ENCODE results near the gene RNLS.

DNA sequence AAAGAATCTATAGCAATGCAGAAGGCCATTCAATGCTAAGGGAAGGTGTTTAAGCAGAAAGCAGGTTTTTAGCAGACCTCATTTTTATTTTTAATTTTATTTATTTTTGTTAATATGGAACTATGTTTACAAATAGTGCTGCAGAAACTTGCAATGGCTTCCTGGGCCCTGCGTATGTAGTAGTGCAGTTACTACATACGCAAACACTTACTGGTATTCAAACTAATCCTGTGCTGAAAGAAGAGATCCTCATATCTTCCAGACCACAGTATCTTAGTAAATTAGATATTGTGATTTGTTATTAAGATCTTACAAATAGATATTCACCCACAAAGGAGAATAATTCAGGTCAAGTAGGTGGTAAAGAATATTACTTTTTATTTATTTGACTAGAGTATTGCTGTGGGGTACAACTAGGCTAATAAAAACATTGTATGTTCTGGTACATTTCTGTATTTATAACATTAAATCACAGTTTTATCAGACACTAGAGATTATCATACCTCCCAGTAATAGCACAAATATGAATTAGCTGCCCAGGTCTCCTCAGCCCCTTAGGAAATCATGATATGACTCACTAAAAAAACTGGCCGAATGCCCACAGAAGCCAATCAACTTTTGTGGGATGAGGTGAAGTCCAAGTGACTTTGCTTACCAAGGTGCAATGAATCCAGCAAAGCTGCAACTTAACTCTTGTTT lies 57.6 kb downstream of the RNLS start:
- TF ChIP-seq, protein P1, sequence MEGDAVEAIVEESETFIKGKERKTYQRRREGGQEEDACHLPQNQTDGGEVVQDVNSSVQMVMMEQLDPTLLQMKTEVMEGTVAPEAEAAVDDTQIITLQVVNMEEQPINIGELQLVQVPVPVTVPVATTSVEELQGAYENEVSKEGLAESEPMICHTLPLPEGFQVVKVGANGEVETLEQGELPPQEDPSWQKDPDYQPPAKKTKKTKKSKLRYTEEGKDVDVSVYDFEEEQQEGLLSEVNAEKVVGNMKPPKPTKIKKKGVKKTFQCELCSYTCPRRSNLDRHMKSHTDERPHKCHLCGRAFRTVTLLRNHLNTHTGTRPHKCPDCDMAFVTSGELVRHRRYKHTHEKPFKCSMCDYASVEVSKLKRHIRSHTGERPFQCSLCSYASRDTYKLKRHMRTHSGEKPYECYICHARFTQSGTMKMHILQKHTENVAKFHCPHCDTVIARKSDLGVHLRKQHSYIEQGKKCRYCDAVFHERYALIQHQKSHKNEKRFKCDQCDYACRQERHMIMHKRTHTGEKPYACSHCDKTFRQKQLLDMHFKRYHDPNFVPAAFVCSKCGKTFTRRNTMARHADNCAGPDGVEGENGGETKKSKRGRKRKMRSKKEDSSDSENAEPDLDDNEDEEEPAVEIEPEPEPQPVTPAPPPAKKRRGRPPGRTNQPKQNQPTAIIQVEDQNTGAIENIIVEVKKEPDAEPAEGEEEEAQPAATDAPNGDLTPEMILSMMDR (tag by site-specific recombination; IDR thresholded peaks at IDR 0.05): no peak
- no peak for TF ChIP-seq ZNF157 (tag by site-specific recombination; IDR thresholded peaks at IDR 0.05)
- TF ChIP-seq, protein P2, sequence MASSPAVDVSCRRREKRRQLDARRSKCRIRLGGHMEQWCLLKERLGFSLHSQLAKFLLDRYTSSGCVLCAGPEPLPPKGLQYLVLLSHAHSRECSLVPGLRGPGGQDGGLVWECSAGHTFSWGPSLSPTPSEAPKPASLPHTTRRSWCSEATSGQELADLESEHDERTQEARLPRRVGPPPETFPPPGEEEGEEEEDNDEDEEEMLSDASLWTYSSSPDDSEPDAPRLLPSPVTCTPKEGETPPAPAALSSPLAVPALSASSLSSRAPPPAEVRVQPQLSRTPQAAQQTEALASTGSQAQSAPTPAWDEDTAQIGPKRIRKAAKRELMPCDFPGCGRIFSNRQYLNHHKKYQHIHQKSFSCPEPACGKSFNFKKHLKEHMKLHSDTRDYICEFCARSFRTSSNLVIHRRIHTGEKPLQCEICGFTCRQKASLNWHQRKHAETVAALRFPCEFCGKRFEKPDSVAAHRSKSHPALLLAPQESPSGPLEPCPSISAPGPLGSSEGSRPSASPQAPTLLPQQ (tag by site-specific recombination; IDR thresholded peaks at IDR 0.05): no peak
- TF ChIP-seq ZNF266 (tag by site-specific recombination; IDR thresholded peaks at IDR 0.05; ENCODE audit: low read depth): no peak
- TF ChIP-seq, protein P3, sequence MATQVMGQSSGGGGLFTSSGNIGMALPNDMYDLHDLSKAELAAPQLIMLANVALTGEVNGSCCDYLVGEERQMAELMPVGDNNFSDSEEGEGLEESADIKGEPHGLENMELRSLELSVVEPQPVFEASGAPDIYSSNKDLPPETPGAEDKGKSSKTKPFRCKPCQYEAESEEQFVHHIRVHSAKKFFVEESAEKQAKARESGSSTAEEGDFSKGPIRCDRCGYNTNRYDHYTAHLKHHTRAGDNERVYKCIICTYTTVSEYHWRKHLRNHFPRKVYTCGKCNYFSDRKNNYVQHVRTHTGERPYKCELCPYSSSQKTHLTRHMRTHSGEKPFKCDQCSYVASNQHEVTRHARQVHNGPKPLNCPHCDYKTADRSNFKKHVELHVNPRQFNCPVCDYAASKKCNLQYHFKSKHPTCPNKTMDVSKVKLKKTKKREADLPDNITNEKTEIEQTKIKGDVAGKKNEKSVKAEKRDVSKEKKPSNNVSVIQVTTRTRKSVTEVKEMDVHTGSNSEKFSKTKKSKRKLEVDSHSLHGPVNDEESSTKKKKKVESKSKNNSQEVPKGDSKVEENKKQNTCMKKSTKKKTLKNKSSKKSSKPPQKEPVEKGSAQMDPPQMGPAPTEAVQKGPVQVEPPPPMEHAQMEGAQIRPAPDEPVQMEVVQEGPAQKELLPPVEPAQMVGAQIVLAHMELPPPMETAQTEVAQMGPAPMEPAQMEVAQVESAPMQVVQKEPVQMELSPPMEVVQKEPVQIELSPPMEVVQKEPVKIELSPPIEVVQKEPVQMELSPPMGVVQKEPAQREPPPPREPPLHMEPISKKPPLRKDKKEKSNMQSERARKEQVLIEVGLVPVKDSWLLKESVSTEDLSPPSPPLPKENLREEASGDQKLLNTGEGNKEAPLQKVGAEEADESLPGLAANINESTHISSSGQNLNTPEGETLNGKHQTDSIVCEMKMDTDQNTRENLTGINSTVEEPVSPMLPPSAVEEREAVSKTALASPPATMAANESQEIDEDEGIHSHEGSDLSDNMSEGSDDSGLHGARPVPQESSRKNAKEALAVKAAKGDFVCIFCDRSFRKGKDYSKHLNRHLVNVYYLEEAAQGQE (tag by site-specific recombination; IDR thresholded peaks at IDR 0.05): no peak
- TF ChIP-seq, protein P4, sequence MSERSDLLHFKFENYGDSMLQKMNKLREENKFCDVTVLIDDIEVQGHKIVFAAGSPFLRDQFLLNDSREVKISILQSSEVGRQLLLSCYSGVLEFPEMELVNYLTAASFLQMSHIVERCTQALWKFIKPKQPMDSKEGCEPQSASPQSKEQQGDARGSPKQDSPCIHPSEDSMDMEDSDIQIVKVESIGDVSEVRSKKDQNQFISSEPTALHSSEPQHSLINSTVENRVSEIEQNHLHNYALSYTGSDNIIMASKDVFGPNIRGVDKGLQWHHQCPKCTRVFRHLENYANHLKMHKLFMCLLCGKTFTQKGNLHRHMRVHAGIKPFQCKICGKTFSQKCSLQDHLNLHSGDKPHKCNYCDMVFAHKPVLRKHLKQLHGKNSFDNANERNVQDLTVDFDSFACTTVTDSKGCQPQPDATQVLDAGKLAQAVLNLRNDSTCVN (tag by site-specific recombination; optimal IDR thresholded peaks at IDR 0.05): no peak
- TF ChIP-seq, protein P5, sequence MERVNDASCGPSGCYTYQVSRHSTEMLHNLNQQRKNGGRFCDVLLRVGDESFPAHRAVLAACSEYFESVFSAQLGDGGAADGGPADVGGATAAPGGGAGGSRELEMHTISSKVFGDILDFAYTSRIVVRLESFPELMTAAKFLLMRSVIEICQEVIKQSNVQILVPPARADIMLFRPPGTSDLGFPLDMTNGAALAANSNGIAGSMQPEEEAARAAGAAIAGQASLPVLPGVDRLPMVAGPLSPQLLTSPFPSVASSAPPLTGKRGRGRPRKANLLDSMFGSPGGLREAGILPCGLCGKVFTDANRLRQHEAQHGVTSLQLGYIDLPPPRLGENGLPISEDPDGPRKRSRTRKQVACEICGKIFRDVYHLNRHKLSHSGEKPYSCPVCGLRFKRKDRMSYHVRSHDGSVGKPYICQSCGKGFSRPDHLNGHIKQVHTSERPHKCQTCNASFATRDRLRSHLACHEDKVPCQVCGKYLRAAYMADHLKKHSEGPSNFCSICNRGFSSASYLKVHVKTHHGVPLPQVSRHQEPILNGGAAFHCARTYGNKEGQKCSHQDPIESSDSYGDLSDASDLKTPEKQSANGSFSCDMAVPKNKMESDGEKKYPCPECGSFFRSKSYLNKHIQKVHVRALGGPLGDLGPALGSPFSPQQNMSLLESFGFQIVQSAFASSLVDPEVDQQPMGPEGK (tag by site-specific recombination; IDR thresholded peaks at IDR 0.05): no peak
- TF ChIP-seq, protein P6, sequence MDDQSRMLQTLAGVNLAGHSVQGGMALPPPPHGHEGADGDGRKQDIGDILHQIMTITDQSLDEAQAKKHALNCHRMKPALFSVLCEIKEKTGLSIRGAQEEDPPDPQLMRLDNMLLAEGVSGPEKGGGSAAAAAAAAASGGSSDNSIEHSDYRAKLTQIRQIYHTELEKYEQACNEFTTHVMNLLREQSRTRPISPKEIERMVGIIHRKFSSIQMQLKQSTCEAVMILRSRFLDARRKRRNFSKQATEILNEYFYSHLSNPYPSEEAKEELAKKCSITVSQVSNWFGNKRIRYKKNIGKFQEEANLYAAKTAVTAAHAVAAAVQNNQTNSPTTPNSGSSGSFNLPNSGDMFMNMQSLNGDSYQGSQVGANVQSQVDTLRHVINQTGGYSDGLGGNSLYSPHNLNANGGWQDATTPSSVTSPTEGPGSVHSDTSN (CRISPR knock-in tag; IDR thresholded peaks at IDR 0.05): no peak
- no peak for TF ChIP-seq ZNF792 (tag by site-specific recombination; IDR thresholded peaks at IDR 0.05)
- no peak for TF ChIP-seq ZNF621 (tag by site-specific recombination; IDR thresholded peaks at IDR 0.05)
- no peak for TF ChIP-seq ZNF121 (tag by site-specific recombination; IDR thresholded peaks at IDR 0.05)
- no peak for TF ChIP-seq ZNF274 (IDR thresholded peaks at IDR 0.05; ENCODE audit: low read length)
- TF ChIP-seq ZNF274 (tag by site-specific recombination; IDR thresholded peaks at IDR 0.05; ENCODE audit: borderline replicate concordance): no peak
